Left ventricle myocardium superior (tissue), 1 donor: ENCODE measurements around the gene JADE2. TPM values are rescaled to one million over a fixed set of nuclear protein-coding genes. Genes with fewer than 3 reads are reported as not detected.
"Not testable (repeated sequence)": the region's sequence is repeated elsewhere in the genome, so short reads cannot be mapped to it uniquely, and the experiment has no call there.

Experiments used
- ATAC-seq: fragments of 200-7000 bp; cut with Tn5 transposase; one replicate; pipeline ENCODE4 v1.9.1; 2020; ENCODE audit warnings: mild to moderate bottlenecking, moderate library complexity
- DNase-seq: peaks from one replicate; pipeline ENCODE4 v3.0.0-alpha.2; 2020
- intact Hi-C: fragments of 100-400 bp; cut with micrococcal nuclease; formaldehyde crosslinking; loops from one replicate; pipeline ENCODE4 v1.11.0; 2022
- total RNA-seq: library from RNA; stranded (reverse); fragmentation: NEBNext Ultra II Directional; extraction: Animal tissue kit (Norgen Biotek cat#: 25700); gene quantifications from one replicate; pipeline ENCODE4 v1.2.1, GENCODE V29; 2021
- donor health status: DM: no; HTN: yes; CAD: no; lungs with severe emphysema.

The JADE2 gene
- total RNA-seq, 1 donor from 2014 or later, result 28.7 TPM

DNA sequence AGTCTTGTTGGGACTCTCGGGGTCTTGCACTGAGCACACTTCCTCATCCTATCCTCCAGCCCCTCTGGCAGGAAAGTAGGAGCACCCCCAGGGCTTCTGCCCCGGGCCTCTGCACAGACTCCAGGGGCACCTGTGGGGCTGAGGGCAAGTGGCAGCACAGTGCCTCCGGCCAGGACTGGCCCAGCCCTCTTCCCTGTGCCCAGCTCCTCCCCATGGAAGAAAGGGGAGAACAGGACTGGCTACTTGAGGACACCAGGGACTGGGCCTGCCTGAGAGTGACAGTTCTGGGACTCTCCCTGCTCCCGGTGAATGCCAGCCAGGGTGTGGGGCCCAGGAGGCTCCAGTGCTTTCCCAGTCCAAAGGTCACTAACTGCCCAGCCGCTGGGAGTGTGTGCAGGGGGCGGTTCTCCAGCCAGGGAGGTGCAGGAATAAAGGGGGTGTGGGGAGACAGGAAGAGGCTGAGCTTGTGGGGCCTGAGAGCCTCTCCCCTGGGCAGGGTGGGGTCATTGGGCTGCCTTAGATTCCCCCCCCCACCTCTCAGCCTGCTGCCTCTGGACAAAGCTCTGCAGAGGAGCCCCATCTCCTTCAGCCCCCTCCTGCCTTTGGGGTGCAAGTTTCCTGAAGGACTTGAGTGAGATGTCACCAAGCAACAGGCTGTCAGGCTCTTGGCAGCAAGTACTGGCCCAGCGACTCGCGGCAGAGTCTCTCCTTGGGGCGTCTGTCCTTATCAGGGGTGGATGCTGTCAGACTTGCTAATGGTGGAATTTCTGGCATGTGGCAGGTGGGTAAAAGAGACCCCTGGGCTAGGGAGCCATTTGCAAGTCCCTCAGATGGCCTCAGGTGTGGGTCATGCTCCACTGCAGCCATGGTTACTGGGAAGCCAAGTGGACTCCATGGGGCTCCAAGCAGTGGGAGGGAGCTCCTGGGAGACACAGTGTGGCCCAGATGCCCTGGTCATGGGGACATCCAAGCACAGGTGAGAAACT, 19.1 kb upstream of the JADE2 start:
- ATAC-seq (peak; percentile 95), DNase-seq (peak; percentile 83)
- intact Hi-C loops, result no loop called here

DNA sequence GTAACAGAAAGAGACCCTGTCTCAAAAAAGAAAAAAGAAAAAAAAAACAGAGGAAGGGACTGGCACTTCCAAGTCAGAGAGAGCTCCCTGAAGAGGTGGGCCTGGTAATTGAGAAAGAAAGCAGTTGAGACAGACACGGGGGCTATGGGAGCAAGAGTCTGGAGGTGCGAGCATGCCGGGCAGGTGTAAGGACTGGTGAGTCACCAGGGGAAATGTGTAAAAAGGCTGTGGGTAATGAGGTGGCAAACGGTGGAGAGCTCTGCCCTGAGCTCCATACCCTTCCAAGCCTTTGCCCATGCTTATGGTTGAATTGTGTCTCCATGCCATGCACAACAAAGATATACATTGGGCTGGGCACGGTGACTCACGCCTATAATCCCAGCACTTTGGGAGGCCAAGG, 18.0 kb upstream of the JADE2 start:
- ATAC-seq (no peak), DNase-seq (no peak)
- intact Hi-C loops, result no loop called here

DNA sequence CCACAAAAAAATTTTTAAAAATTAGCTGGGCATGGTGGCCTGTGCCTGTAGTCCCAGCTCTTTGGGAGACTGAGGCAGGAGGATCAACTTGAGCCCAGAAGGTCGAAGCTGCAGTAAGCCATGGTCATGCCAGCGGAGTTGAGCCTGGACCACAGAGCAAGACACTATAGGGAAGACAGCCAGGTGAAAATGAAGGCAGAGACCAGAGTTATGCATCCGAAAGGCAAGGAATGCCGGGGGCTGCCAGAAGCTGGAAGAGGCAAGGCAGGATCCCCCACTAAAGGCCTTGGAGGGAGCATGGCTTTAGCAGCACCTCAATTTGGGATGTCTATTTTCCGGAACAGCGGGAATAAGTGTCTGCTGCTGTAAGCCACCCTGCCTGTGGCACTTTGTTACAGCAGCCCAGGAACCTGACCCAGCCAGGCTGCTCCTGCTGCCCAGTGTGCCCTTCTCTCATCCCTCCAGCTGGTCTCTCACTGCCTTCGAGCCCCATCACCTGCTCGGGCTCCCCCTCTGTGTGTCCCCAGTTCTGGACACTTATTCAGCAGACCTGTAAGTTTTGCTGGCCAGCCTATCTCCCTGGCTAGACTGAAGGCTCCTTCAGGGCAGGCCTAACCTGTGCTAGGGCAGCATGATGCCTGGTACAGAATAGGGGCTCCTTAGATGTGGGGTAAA, 16.8 kb upstream of the JADE2 start:
- DNase-seq (no peak), ATAC-seq (no peak)
- intact Hi-C loops, result no loop called here

DNA sequence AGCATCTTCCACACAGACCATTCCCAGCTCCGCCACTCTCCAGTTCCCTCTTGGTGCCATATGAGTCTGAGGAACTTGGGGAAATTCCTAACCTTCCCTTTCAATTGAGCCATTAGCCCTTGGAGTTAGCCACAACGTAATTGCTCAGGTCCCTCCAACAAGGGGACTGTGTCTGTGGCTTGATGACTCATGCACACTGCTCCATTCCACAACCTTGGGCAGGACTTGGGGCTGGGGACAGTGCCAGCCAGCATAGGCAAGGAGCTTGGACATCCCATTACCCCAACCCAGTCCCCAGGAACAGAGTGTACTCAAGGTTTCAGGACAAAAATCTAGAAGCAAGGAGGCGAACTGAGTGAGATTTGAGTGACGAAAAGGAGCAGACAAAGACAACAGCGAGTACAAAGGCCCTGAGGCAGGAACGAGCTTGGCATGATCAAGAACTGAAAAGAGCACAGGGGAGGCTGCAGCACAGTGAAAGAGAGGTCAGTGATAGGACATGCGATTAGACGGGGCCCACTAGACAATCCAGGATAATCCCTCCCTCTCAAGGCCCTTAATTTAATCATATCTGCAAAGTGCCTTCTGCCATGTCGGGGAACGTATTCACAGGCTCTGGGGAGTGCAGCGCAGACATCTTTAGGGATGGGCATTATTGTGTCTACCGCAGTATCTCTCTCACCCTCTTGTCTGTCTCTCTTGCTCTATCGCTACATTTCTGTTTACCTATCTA, 16.0 kb upstream of the JADE2 start:
- ATAC-seq (no peak), DNase-seq (no peak)
- intact Hi-C loops, result no loop called here

DNA sequence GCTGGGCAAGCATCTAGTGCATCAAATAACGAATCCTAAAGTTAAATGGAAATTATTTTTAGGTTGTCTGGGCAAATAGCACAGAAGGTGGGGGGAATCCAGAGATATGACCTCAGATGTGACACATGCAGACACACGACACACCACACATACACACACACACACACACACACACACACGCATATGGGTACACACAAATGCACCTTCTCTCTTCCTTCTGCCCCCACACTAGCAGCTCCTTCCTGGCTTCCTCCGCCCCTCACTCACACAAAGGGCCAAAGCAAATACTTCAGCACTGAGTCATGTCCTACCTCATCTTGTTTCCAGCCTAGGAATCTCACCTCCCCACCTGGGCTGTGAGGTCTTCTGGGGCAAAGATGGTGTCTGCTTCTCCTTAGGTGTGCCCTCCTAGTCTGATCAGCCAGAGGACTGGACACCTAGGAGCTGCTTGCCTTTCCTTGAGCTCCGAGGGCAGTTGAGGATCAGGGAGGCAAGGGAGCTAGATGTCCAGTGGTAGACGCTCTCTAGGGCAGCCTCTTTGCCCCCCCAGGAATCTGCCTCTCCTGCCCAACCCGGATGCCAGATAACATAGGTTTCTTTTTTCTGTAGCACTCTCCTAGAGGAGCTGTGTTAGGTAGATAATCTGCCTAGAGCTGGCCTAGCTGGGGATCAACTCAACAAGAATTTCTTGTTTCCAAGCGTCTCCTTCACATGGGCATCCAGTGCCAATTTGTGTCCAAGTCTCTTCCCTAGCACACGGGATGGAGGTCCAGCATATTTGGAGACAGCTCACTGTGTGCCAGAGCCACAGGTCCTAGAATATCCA, 14.3 kb upstream of the JADE2 start:
- DNase-seq (no peak), ATAC-seq (no peak)
- intact Hi-C loops, result no loop called here

DNA sequence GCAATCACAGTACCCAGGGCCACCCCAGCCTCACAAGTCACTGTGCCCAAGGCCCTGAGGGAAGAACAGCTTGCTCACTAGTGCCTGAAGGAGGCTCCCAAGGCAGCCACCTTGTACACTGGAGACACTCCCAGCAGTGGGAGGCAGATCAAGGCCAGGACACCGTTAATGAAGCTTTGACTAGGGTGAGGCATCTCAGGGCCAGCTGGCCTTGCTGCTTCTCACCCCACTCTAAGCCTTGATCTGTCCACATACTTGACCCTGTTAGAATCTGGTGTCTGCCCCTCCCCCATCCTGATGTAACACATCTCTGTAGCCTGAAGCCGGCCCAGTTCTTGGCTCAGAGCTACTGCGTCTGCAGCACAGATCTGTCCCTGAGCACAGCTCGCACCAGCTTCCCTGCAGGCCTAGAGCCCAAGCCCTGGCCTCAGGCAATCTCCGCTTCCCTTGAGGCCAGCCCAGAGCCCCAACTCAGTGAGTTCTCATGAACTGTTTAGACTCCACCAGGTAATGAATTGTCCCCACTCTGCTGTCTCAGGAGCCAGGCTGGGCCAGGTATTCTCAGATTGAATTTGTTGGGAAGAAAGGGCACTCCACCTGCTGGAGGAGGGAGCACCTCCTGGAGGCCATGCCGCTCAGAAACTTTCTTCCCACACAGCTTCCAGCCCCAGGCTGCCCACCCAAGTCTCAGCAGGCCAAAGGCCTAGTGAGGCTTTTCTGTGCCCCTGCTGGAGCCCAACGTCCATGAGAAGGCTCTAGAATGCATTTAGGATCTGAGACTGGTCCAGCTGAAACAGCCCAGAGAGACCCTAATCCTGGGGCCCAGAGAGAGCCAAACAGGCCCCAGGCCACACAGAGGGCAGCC, 13.4 kb upstream of the JADE2 start:
- ATAC-seq, result peak; percentile 92
- intact Hi-C loops, result no loop called here

DNA sequence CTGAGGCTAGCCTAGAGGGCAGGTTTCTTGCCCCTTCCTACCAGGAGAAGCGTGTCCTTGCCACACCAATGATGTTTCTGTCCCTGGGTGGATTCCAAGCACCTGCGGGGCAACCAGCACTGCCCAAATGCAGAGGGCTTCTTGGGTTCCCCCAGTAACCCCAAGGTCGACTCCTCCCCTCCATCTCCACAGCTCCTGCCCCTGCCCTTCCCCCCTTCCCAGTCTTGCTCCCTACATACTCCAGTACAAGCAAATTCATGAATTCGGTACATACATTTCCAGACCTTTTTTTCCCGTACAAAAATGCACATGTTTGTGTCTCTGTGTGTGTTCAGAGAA, 12.8 kb upstream of the JADE2 start:
- ATAC-seq (no peak), DNase-seq (no peak)
- intact Hi-C loops, result no loop called here

More for the DNA sequence above, 13.4 kb upstream of the JADE2 start:
- DNase-seq, result peak; percentile 79

DNA sequence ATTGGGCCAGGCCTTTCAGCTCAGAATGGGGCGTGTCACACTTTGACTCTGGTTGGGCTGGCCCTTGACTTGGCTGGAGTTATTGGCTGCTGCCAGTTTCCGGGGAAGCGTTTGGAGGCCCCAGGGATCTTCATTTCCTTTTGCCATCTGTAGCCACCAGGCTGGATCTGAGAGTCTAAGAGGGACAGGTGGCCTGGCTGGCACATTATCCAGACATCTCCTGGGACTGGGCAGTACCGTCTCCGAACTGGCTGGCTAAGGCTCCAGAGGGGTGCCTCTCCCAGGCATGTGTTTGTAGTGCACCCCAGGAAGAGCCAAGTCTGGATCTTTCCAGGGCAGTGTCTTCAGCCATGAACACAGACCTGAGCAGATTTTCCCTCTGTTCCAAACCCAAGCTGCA, 9.7 kb upstream of the JADE2 start:
- intact Hi-C loops, result no loop called here
- DNase-seq (no peak), ATAC-seq (no peak)

DNA sequence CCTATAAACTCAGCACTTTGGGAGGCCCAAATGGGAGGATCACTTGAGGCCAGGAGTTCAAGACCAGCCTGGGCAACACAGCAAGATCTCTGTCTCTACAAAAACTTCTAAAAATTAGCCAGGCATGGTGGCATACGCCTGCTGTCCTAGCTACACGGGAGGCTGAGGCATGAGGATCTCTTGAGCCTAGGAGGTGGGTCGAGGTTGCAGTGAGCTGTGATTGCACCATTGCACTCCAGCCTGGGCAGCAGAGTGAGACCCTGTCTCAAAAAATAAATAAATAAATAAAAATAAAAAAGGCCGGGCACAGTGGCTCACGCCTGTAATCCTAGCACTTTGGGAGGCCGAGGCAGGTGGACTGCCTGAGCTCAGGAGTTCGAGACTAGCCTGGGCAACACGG, 8.5 kb upstream of the JADE2 start:
- DNase-seq, ATAC-seq, intact Hi-C loops: not testable (repeated sequence)

DNA sequence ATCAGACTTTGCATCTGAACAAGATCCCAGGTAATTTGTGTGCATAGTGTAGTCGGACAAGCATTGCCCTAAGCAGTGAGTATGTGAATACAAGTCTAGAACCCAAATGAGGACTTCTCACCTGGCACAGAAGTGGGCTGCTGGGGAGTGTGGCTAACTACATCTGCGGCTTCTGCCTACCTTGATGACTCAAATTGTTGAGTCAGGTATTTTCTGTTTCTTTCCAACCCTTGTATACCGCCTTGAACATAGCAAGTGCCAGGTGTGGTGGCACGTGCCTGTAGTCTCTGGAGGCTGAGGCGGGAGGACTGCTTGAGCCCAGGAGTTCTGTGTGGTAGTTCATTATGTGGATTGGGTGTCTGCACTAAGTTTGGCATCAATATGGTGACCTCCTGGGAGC, 7.9 kb upstream of the JADE2 start:
- no peak for DNase-seq
- intact Hi-C loops, result no loop called here
- no peak for ATAC-seq

DNA sequence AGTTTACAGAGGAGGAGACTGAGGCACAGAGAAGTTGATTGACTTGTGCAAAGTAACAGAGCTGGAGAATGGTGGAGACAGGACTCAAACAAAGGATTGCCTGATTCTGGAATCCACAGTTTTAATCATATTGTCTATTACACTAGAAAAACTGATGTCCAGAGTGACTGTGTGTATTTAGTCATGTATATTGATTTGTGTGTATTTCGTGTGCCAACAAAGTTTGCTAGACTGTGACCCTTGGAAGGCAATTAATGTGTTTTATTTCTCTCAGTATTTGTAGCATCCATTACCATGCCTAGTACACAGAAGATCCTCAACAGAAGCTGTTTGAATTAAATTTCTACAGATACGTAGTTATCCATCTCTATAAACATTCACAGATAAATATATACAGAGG, 5.5 kb upstream of the JADE2 start:
- no peak for ATAC-seq
- DNase-seq, result no peak
- intact Hi-C loops, result no loop called here

DNA sequence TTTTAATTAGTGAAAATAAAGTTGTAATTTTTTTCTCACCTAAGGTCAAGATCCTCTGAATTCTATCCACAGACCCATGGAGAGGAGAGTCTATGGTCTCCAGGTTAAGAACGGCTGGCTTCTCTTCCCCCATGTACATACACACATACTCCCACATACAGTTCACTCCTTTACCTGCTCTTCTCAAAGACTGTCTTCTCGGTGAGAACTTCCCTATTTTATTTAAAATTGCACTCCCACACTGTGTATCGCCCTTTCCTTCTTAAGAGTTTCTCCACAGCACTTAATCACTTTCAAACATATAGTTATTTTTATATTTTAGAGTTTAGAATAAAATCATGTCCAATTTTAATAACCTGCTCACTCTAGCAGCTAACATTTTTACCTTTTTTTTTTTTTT, 3.6 kb upstream of the JADE2 start:
- intact Hi-C loops, result no loop called here
- ATAC-seq, result no peak
- DNase-seq, result no peak

DNA sequence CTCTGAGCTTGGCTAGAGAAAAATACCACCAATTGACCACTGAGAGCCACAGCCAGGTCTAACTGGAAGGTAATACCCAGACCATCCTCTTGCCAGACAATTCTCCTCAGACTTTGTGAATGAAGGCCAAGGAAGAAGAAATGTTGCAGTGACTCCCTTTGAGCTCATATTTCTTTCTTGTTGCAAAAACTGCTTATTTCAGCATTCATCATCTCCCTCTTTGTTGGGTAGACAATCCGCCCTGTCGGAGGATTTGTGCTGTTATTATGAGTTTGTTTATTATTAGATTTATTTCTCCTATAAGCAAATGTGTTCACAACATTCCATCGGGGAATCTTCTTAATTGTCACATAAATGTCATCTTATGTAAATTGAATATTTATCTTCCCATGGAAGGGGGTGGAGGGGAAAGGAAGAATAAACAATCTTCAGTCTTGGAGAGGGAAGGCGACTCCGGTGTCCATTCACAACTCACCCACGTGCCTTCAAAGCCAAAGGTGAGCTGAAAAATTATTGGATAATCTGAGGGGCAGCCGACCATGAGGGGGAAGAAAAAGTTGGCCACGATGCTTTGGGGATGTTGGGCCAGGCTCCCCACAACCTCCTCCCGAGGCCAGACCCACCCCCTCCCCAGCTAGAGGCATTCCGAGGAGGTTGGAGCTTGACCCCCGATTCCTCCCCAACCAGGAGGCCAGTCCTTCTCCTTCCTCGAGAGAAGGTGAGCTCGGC, 1.8 kb upstream of the JADE2 start:
- no peak for DNase-seq
- ATAC-seq, result no peak
- intact Hi-C loops, result no loop called here

DNA sequence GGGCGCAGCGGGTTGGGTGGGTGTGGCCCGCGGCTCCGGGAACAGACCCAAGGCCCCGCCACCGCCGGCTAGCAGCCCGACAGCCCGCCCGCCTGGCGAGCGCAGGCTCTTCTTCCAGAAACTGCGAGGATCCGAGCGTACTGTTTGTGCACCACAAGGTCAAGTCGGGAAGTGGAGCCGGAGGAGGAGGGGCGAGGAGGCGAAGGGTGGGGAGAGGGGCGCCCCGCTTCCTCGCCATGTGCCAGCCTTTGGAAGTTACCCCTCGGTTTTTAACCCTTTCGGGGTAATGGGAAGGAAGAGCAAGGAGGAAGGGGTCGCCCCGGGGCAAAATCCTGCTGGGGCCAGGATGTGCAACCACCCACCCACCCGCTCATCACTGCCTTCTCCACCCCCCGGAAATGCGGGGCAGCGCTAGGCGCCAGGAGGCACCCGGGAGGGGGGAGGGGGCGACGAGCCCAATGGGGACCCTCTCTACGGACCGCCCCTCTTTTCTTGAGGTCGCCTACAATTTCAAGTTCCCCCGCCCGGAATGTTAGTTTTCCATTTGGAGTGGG, 1.1 kb upstream of the JADE2 start:
- DNase-seq (peak; percentile 92), ATAC-seq (peak; percentile 51)
- intact Hi-C loops, result no loop called here

DNA sequence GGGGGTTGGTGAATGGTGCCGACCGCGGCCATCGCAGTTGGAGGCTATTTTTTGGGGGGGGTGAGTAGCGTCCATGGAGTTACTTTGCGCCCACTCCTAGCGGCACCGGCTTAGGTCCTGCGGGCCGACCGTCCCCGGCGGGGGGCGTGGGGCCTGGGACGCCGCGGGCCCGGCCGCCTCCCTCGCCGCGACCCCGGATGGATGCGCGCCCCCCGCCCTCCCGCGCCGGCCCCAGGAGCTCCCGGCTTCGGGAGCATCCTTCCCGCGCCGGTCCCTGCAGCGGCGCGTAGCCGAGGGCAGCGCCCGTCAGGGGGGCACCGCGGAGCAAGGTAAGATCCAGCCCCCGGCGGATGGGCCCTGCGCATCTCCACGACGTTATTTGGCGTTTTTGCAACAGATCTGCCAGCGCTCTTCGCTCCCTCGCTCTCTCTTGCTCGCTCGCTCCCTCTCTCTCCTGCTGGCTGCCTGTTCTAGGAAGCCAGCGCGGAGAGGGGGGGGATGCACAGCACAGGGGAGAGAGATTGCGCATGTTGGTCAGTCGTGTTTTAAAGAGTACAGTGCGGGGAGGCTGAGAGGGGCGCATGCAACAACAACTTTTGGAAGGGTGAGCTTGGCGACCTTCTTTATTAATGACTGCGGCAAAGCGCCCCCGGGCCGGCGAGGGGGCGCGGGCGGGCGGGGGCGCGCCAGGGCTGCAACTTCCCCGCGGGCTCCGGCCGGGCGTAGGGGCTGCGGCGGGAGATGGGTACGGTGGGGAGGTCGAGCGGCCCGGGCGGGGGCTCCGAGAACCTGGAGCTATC, 413 bp downstream of the JADE2 start:
- DNase-seq, result peak; percentile 82
- ATAC-seq, result peak; percentile 12
- intact Hi-C loops, result no loop called here

DNA sequence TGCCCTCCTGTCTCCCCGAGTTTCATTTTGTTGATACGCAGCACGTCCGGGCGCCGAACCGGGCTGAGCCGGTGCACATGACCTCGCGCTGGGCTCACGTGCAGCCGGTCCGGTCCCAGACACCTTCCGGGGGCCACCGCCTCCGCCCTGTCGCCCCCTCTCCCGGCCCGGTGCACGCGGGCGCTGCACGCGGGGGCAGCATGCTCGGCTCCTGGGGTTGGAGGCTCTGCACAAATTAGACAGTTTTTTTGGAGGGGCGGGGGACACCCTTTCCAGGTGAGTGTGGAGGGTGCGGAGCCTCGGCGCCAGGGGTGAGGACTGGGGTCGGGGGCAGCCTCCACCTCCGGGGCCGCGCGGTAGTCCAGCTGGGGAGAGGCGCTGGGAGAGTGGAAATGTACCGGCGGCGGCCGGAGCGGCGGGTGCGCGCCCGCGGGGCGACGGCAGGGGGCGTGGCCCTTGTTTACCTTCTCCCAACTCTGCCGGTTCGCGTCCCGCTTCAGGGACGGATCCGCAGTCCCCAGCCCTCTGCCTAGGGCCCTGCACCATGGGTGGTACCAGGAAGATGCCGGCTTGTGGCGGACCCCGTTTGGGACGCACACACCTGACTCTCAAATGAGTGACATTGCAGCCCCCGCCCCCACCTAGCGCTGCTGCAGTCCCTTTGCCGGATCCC, 1.1 kb downstream of the JADE2 start:
- intact Hi-C loops, result no loop called here
- ATAC-seq (peak; percentile 46), DNase-seq (peak; percentile 88)
